AG10803 (cell line): ENCODE results near the gene ARID1B.

Experiments used
- DNase-seq: peaks from one replicate; pipeline ENCODE4 v3.0.0; 2010; ENCODE audit warnings: low read depth
- H3K4me3 ChIP-seq: 2 replicates; pipeline ENCODE4 v1.5.1; 2011; ENCODE audit warnings: mild to moderate bottlenecking, low read length, control low read depth
- CTCF ChIP-seq: conservative IDR thresholded peaks from 2 replicates; pipeline ENCODE4 v1.5.1; 2011; ENCODE audit warnings: mild to moderate bottlenecking, low read length, control low read depth, inconsistent platforms

Gene ARID1B

GRCh38 chr6:156863504-156863903 is 86.3 kb downstream of the ARID1B start:
- TF ChIP-seq CTCF, result no peak
- no peak overlapping the region for H3K4me3 ChIP-seq
- DNase-seq, result no peak

GRCh38 chr6:156864557-156864956 is 87.4 kb downstream of the ARID1B start:
- no peak overlapping the region for H3K4me3 ChIP-seq
- TF ChIP-seq CTCF, result no peak
- no peak for DNase-seq

GRCh38 chr6:156865019-156865629 is 87.9 kb downstream of the ARID1B start:
- peak; percentile 53 for DNase-seq
- no peak overlapping the region for H3K4me3 ChIP-seq
- no peak for TF ChIP-seq CTCF

GRCh38 chr6:156866220-156867015 is 89.2 kb downstream of the ARID1B start:
- H3K4me3 ChIP-seq, result no peak overlapping the region
- no peak for DNase-seq
- TF ChIP-seq CTCF, result no peak

- no peak for TF ChIP-seq CTCF
- no peak for DNase-seq
- no peak overlapping the region for H3K4me3 ChIP-seq
Measured at GRCh38 chr6:156867121-156867520, 89.9 kb downstream of the ARID1B start.

GRCh38 chr6:156868385-156868784 is 91.2 kb downstream of the ARID1B start:
- H3K4me3 ChIP-seq, result no peak overlapping the region
- TF ChIP-seq CTCF, result no peak
- no peak for DNase-seq

- no peak for TF ChIP-seq CTCF
- H3K4me3 ChIP-seq, result no peak overlapping the region
- DNase-seq, result no peak
Measured at GRCh38 chr6:156869980-156870398, 92.8 kb downstream of the ARID1B start.
